ENCODE data around the gene PRUNE2.
A peak's percentile ranks its signal among the peaks of the same experiment; 100 is the strongest.

Gene PRUNE2

DNA sequence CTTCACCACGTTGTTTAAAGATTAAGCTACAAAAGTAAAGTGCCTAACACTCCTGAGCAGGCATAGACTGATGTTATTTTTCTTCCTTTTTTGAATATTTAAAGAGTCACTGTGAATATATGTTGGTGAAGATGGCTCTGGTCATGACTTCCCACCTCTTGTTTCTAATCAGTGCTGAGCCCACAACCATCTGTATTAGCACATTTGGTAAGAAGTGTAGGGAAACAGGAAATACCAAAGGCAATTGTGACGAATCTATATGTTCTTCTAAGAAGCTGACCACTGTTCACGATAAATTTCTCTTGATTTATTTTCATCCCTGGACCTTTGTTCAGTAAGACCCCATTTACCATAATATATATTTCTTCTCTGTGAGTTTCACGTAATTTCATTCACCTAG is 249.9 kb downstream of the PRUNE2 start:
- no peak for DNase-seq (ENCODE audit: low read depth)

DNA sequence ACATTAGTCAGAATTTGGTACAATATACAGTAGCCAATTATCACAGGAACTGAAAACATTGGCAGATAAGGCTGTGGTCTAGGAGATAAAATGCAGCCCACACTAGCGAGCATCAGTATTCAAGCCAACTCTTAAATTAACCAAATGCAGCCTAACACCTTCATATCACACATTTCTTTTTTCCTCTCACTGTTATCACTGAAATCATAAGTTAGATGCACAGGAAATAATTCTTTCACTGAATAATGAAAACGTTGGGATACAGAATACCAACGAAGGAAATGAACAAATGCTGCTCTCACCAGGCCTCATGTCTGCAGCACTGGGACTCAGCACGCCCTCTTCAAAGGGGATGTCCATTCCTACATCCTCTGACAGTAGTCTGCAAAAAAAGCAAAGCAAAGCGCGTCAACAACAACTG is 250.8 kb downstream of the PRUNE2 start:
- no peak for DNase-seq (ENCODE audit: low read depth)

- peak; percentile 97 for DNase-seq (ENCODE audit: low read depth)
Observed at GRCh38 chr9:76654575-76654974, 251.3 kb downstream of the PRUNE2 start.

GRCh38 chr9:76654051-76654461 is 251.9 kb downstream of the PRUNE2 start:
- DNase-seq (ENCODE audit: low read depth), result peak; percentile 84

DNA sequence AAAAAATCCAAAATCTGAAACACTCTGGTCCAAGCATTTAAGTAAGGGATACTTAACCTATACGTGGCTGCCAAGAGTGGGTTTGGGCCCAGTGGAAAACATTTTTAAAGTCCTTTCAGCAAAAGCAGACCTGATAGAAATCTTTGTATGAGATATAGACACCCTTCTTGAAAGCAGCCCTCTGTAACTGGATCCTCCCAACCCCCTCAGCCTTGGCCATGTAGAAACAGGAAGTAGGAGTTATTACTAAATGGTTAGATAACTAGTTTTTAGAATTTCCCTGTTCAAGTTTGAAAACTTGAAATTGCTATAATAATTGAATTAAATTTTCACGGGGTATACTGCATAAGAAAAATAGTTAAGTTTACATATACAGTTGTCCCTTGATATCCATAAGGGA is 253.0 kb downstream of the PRUNE2 start:
- peak; percentile 34 for DNase-seq (ENCODE audit: low read depth)

DNA sequence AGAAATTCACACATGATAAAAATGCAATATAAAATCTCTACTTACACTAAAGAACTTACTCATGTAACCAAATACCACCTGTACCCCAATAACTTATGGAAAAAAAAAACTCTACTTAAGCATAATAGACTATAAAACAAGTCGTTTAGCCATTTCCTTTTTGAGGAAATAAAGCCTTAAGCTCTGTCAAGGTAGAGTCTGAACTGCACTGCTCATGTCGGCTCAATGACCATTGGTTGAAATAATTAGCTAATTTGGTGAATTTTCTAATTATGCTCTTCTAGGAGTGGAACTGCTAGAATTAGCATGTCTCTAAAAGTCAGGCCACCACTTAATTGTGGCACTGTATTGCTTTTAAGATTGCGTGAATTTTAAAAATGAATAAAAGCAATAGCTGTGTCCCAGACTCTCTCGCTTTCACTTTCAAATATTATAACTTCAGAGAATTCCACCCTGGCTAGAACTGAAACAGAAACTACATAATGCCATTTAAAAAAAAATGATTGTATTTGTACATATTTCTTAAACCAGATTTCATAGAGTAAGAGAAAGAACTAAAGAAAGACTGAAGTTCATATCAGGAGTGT is 254.7 kb downstream of the PRUNE2 start:
- no peak for DNase-seq (ENCODE audit: low read depth)

GRCh38 chr9:76650692-76651091 is 255.2 kb downstream of the PRUNE2 start:
- no peak for DNase-seq (ENCODE audit: low read depth)

DNA sequence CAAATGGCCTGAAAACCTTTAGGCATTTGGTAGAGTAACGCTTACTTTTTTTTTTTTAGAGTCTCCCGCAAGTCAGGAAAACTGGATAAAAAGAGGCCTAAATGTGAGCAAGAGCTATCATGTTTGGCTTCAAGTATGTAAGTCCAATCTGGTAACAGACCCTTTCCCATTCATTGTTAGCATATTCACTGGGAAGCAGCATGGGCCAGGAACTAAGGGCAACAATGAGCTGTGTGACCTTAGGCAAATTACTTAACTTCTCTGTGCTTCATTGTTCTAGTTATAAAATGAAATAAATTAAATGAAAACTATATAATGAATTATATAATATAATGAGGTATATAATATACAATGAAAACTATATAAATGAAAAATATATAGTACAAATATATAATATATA is 256.0 kb downstream of the PRUNE2 start:
- no peak for DNase-seq (ENCODE audit: low read depth)

DNA sequence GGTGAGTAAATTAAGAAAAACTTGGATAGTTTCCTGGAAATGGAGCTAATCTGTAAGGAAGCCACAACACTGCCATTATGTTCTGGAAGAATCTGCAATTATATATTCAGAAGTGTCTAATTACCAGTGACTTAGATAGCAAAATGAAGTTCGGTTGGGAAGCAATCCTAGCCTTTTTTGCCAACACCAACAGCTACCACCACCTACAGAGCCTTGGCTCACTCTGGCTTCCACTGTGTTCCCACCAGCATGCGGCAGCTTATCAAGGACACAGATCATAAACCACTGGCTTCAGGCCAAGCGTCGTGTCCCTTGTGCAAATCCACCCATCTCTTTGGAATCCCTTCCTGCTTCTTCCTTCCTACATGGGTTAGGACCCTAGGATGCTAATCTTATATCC is 259.7 kb downstream of the PRUNE2 start:
- no peak for DNase-seq (ENCODE audit: low read depth)

DNA sequence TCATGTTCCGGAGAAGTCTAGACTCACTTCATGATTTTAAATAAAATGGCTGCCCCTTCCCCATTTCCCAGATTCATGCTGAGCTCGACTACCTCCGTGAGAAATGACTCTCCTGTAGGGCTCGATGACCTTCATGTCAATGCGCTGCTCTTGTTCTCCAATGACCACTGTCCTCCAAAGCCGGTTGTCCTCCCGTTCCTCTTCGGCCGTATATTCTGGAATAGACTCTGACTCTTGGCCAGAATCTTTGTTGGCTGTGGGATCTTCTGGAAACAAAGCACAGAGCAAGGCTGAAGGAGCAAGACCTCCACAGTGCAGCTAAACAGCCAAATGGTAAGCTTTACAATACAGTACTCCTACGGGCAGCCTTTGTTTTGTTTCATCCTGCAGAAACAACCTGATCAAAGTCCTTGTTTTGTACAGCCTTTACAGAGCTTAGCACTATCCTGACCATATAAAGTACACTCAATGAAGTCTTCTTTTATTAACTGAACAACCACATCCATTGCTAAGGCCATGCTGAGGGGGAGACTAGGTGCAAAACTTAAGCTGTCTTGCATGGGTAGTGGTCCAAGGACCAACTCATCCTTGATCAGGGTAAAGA is 261.2 kb downstream of the PRUNE2 start:
- DNase-seq (ENCODE audit: low read depth), result no peak

DNA sequence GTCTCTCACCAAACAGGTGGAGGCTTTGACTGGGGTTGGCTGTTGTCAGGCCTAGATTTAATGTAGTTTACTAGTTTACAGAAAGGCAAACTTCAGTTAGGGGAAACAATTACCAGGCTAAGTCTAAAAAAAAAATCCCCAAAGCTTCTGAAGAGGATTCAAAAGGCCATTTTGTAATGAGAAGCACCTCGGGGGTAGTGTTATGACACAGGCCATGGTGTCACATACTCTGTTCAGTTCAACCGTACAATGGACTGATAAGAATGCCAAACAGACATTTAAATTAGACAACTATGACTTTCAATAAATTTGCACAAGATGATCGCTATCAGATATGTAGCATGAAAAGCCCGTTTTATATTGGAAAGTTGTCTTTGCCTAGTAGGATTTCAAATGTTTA is 261.7 kb downstream of the PRUNE2 start:
- DNase-seq (ENCODE audit: low read depth), result no peak

- no peak for DNase-seq (ENCODE audit: low read depth)
Observed at GRCh38 chr9:76643399-76644117, 262.4 kb downstream of the PRUNE2 start.

DNA sequence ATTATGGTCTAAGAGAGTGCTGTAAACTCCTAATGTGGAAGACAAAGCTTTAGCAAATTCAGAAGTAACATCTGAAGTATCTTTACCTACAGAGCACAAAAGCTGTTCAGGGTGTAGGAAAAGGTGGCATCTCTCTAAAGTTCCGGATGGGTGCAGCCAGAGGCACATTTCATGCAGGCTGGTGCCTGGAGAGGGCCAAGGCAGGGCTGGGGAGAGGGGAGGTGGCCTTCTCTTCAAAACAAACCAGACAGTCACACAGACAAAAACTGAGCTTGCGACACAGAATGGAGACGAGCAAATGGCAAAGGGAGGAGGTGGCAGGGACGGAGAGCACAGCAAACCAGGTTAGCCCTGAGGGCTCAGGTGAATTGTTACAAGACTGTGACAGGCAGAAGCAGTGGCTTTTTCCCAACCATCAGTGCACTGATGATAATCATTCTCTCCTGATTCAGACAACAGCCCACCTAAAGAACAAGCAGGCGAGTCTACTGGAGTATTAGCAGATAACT is 263.2 kb downstream of the PRUNE2 start:
- no peak for DNase-seq (ENCODE audit: low read depth)

DNA sequence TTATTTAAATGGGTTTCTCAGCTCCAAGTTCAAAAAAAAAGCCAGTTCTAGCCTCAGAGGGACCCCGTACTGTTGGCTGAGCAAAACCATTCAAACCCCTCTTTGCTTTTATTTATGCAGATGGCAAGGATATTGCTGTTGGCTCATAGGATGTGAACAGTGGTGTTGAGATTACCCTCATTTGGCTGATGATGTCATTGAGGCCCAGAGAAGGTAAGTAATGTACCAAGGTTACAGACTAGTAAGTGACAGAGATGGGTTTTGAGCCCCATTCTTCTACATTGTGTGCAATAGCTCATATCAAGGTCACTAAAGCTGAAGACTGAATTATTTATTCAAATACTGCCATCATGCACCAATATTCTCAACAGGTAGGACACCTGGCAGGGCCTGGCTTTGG is 263.8 kb downstream of the PRUNE2 start:
- no peak for DNase-seq (ENCODE audit: low read depth)

GRCh38 chr9:76638001-76638400 is 267.9 kb downstream of the PRUNE2 start:
- no peak for DNase-seq (ENCODE audit: low read depth)

DNA sequence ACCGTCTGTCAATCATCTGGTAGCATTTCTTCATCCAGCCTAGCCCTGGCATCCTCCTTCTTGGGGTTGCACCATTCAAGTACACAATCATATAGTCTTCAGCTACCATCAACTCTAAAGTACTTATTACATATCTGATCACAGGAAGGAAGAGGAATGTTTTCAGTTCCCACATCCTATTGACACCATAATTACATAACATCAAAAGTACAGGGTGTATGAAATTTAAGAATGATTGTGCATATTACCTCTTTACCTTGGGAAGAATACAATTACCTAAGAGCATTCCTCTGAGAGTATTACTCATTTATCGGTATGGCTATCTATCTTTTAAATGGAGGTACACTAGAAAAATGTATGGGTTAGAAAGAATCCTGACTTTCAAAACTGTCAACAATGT is 268.5 kb downstream of the PRUNE2 start:
- no peak for DNase-seq (ENCODE audit: low read depth)

DNA sequence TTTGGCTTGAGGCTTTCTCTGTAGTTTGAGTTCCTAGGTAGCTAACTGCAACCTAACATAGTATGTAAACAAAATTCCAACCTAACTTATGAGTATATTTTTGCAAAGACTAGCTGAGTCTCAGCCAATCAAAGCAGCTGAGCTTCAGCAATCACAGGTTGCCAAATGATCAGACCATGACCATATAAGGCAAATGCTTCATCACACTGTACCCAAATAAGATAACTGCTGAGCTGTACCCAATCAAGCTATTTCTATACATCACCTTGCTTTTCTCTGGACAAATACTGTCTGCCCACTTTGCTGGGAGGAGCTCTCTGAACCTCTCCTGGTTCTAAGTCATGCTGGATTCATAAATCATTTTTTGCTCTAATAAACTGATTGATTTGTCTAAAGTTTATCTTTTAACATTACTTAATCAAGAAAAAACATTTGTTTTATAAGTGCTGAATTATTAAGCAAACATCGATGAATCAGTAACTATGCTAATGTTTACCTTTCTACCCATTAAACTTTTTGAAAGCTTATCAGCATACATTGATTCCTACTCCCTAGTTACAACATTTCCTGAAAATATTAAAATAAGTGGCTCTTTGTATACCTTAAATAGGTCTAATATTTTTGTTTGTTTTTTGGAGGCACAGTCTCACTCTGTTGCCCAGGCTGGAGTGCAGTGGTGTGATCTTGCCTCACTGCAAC is 271.4 kb downstream of the PRUNE2 start:
- peak; percentile 73 for DNase-seq (ENCODE audit: low read depth)

- DNase-seq (ENCODE audit: low read depth), result no peak
Observed at GRCh38 chr9:76630916-76631315, 275.0 kb downstream of the PRUNE2 start.

DNA sequence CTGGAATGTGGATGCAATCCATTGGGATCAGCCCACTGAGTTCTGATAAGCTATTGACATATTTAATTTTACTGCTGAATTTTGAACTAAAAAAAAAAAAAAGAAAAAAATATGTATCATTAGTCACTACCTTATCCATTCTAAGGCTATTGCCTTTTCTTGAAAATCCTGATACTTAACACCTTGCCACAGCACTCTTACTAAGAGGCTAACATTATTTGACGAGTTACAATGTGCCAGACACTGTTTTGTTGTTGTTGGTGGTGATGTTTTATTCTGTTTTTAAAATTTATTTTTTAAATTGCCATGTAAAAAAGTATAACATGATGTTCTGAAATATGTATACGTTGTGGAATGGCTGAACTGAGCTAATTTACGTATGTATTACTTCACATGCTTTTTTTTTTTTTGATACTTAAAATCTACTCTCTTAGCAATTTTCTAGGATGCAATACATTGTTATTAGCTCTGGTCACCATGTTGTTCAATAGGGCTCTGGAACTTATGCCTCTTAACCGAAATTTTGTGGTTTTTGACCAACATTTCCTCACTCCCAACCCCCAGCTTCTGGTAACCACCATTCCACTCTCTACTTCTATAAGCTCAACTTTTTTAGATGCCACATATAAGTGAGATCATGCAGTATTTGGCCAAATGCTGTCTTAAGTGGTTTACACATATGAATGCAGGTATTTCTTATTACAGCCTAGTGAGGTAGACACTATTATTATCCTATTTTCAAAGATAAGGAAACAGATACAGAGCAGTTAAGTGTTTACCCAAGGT is 276.5 kb downstream of the PRUNE2 start:
- no peak for DNase-seq (ENCODE audit: low read depth)

- no peak for DNase-seq (ENCODE audit: low read depth)
Observed at GRCh38 chr9:76628155-76628554, 277.8 kb downstream of the PRUNE2 start.

DNA sequence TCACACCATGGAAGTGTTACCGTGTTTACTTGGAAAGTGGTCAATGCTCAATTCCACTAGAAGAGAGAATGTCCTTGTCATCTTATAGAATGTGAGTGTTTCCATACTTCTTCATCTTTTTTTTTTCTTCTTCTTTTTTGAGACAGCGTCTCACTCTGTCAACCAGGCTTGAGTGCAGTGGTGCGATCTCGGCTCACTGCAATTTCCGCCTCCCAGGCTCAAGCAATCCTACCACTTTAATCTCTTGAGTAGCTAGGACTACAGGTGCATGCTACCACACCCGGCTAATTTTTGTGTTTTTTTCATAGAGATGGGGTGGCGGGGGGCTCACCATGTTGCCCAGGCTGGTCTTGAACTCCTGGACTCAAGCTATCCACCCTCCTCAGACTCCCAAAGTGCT is 278.9 kb downstream of the PRUNE2 start:
- DNase-seq (ENCODE audit: low read depth), result no peak

DNA sequence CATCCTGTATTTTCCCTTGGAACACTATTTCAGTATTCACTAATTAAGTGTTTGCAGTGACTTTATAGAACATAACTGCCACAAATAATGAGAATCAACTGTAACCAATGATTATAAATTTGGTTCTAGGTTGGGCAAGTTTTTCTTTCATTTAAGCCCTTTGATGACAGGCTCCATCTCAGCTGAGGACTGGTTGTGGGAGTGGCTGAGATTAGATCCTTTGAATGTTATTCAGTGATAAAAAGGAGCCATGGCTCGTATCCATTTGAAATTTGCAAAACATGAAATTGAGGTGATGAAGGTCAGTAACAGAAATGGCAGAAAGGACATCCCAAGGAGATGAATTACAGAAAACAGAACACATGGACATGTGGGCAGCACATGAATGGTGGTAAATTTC is 279.8 kb downstream of the PRUNE2 start:
- no peak for DNase-seq (ENCODE audit: low read depth)
